NT2/D1 (cell line): ENCODE measurements around the gene NTM.

Source experiments
- SUZ12 ChIP-seq: IDR thresholded peaks from 2 replicates; pipeline ENCODE4 v1.6.1; 2011; ENCODE audit not compliant: insufficient read length, insufficient read depth; ENCODE audit errors: extremely low read depth
- YY1 ChIP-seq: IDR thresholded peaks from 2 replicates; pipeline ENCODE4 v1.6.1; 2011; ENCODE audit not compliant: insufficient read length, insufficient read depth
- ZNF274 ChIP-seq: IDR thresholded peaks from 2 replicates; pipeline ENCODE4 v1.6.1; 2011; ENCODE audit warnings: mild to moderate bottlenecking, low read depth, low read length

DNA sequence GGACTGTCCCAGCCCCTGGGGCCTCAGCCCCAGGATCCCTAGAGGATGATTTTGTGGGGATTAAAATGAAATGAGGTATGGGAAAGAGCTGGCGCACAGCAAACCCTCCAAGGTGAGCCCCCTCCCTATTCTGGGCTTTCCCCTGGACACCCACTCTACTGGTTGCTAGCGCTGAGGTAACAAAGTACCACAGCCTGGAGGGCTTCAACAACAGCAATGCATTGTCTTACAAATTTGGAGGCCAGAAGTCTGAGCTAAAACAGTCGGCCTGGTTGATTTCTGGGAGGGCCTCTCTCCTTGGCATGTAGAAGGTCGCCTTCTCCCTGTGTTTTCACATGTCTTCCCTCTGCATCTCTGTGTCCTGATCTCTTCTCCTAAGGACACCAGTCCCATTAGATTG is 913.6 kb downstream of the NTM start:
- TF ChIP-seq YY1 (no peak), ZNF274 (no peak), SUZ12 (no peak)
